Mesendoderm (in vitro differentiated cells): ENCODE data around the gene HBD.

Experiments
- DNase-seq: peaks from one replicate; pipeline ENCODE4 v3.0.0; 2013
- H2AK5ac ChIP-seq: 2 replicates; pipeline ENCODE4 v1.6.1; 2013; ENCODE audit warnings: low read length, inconsistent platforms
- H2BK120ac ChIP-seq: 2 replicates; pipeline ENCODE4 v1.6.1; 2013; ENCODE audit warnings: low read depth, mild to moderate bottlenecking, low read length, moderate library complexity, mixed read lengths
- H2BK15ac ChIP-seq: replicated peaks from 2 replicates; pipeline ENCODE4 v1.6.1; 2013; ENCODE audit warnings: low read depth, mild to moderate bottlenecking, moderate library complexity
- H2BK5ac ChIP-seq: 2 replicates; pipeline ENCODE4 v1.6.1; 2013; ENCODE audit warnings: low read length, inconsistent platforms
- H3K18ac ChIP-seq: 2 replicates; pipeline ENCODE4 v1.6.1; 2013; ENCODE audit warnings: mild to moderate bottlenecking, low read length, mixed read lengths
- H3K23ac ChIP-seq: one replicate; pipeline ENCODE4 v1.6.1; 2013; ENCODE audit warnings: low read length
- H3K27ac ChIP-seq: 2 replicates; pipeline ENCODE4 v1.5.1; 2013; ENCODE audit warnings: low read depth, mild to moderate bottlenecking, inconsistent platforms, low read length, moderate library complexity
- H3K27me3 ChIP-seq: 2 replicates; pipeline ENCODE4 v1.6.1; 2013; ENCODE audit warnings: low read length, control low read depth, mild to moderate bottlenecking, inconsistent platforms; ENCODE audit not compliant: insufficient read depth, poor library complexity
- H3K36me3 ChIP-seq: 2 replicates; pipeline ENCODE4 v1.6.1; 2013; ENCODE audit warnings: low read length, inconsistent platforms; ENCODE audit not compliant: control insufficient read depth, insufficient read depth
- H3K4ac ChIP-seq: one replicate; pipeline ENCODE4 v1.6.1; 2013; ENCODE audit warnings: low read depth, mild to moderate bottlenecking, low read length, moderate library complexity
- H3K4me1 ChIP-seq: 2 replicates; pipeline ENCODE4 v1.6.1; 2013; ENCODE audit warnings: low read depth, low read length, inconsistent platforms; ENCODE audit not compliant: control insufficient read depth
- H3K4me2 ChIP-seq: 2 replicates; pipeline ENCODE4 v1.6.1; 2013; ENCODE audit warnings: low read length
- H3K4me3 ChIP-seq: 2 replicates; pipeline ENCODE4 v1.5.1; 2013; ENCODE audit warnings: mild to moderate bottlenecking, low read length
- H3K56ac ChIP-seq: one replicate; pipeline ENCODE4 v1.6.1; 2013; ENCODE audit warnings: low read length
- H3K79me1 ChIP-seq: 2 replicates; pipeline ENCODE4 v1.6.1; 2013; ENCODE audit warnings: low read length, inconsistent platforms
- H3K79me2 ChIP-seq: 2 replicates; pipeline ENCODE4 v1.6.1; 2013; ENCODE audit warnings: mild to moderate bottlenecking, low read length; ENCODE audit not compliant: control insufficient read depth, insufficient read depth
- H3K9ac ChIP-seq: 2 replicates; pipeline ENCODE4 v1.6.1; 2013; ENCODE audit warnings: low read length, inconsistent platforms
- H4K5ac ChIP-seq: one replicate; pipeline ENCODE4 v1.6.1; 2013; ENCODE audit warnings: low read length
- H4K8ac ChIP-seq: one replicate; pipeline ENCODE4 v1.6.1; 2013; ENCODE audit warnings: low read depth, mild to moderate bottlenecking, control low read depth, low read length, moderate library complexity
- WGBS: extraction: QIAGEN DNeasy Blood & Tissue Kit; methylation state at CpG from one replicate; pipeline ENCODE4 v1.1.7; 2013; ENCODE audit warnings: low lambda C conversion rate, missing lambda C conversion rate; ENCODE audit not compliant: insufficient coverage; ENCODE audit errors: extremely low coverage; 5-methylcytosine and 5-hydroxymethylcytosine counted together

The HBD gene

GRCh38 chr11:5242933-5243815, 8.9 kb upstream of the HBD start:
- Histone ChIP-seq H4K5ac (no peak overlapping the region), H3K36me3 (no peaks in the 10 kb centered on the region), H3K79me1 (no peaks in the 10 kb centered on the region), H3K27me3 (no peaks in the 10 kb centered on the region), H3K4me3 (no peak overlapping the region), H2AK5ac (no peak overlapping the region), H3K4ac (no peak overlapping the region), H3K27ac (no peak overlapping the region), H2BK120ac (no peak overlapping the region), H3K18ac (no peak overlapping the region), H3K9ac (no peak overlapping the region), H2BK15ac (no peak overlapping the region), H4K8ac (no peak overlapping the region), H3K56ac (no peak overlapping the region), H3K4me1 (no peaks in the 10 kb centered on the region), H3K79me2 (no peaks in the 10 kb centered on the region), H3K4me2 (no peak overlapping the region), H2BK5ac (no peak overlapping the region), H3K23ac (no peak overlapping the region)
- no peak for DNase-seq
- WGBS: no CpG with 5 or more reads among the region's 7 CpGs

GRCh38 chr11:5242208-5242607, 7.9 kb upstream of the HBD start:
- H3K18ac ChIP-seq: no peak overlapping the region
- H3K56ac ChIP-seq: no peak overlapping the region
- H2BK5ac ChIP-seq: no peak overlapping the region
- DNase-seq: no peak
- no peaks in the 10 kb centered on the region for H3K79me1 ChIP-seq
- WGBS: no CpG with 5 or more reads among the region's 2 CpGs
- no peak overlapping the region for H3K4me3 ChIP-seq
- no peak overlapping the region for H4K5ac ChIP-seq
- H3K23ac ChIP-seq: no peak overlapping the region
- H3K4me1 ChIP-seq: no peaks in the 10 kb centered on the region
- no peak overlapping the region for H3K4me2 ChIP-seq
- no peak overlapping the region for H2BK15ac ChIP-seq
- no peak overlapping the region for H2AK5ac ChIP-seq
- H3K27me3 ChIP-seq: no peaks in the 10 kb centered on the region
- H3K27ac ChIP-seq: no peak overlapping the region
- H2BK120ac ChIP-seq: no peak overlapping the region
- H3K4ac ChIP-seq: no peak overlapping the region
- no peaks in the 10 kb centered on the region for H3K79me2 ChIP-seq
- H4K8ac ChIP-seq: no peak overlapping the region
- no peaks in the 10 kb centered on the region for H3K36me3 ChIP-seq
- no peak overlapping the region for H3K9ac ChIP-seq

GRCh38 chr11:5241458-5241857, 7.2 kb upstream of the HBD start:
- H3K56ac ChIP-seq: no peak overlapping the region
- H3K79me2 ChIP-seq: no peaks in the 10 kb centered on the region
- no peaks in the 10 kb centered on the region for H3K4me1 ChIP-seq
- H3K36me3 ChIP-seq: no peaks in the 10 kb centered on the region
- H3K23ac ChIP-seq: no peak overlapping the region
- no peak overlapping the region for H3K18ac ChIP-seq
- no peak overlapping the region for H3K4me2 ChIP-seq
- no peak overlapping the region for H2AK5ac ChIP-seq
- no peak overlapping the region for H3K27ac ChIP-seq
- WGBS: no CpG with 5 or more reads among the region's 3 CpGs
- no peak overlapping the region for H2BK120ac ChIP-seq
- H3K79me1 ChIP-seq: no peaks in the 10 kb centered on the region
- H4K5ac ChIP-seq: no peak overlapping the region
- no peaks in the 10 kb centered on the region for H3K27me3 ChIP-seq
- no peak overlapping the region for H2BK5ac ChIP-seq
- no peak overlapping the region for H3K4me3 ChIP-seq
- no peak overlapping the region for H2BK15ac ChIP-seq
- H3K9ac ChIP-seq: no peak overlapping the region
- DNase-seq: no peak
- H3K4ac ChIP-seq: no peak overlapping the region
- no peak overlapping the region for H4K8ac ChIP-seq

- Histone ChIP-seq H3K4me2 (no peak overlapping the region), H3K4me3 (no peak overlapping the region), H3K56ac (no peak overlapping the region), H2BK5ac (no peak overlapping the region), H3K79me2 (no peaks in the 10 kb centered on the region), H4K5ac (no peak overlapping the region), H3K23ac (no peak overlapping the region), H3K27ac (no peak overlapping the region), H4K8ac (no peak overlapping the region), H2AK5ac (no peak overlapping the region), H3K36me3 (no peaks in the 10 kb centered on the region), H3K27me3 (no peaks in the 10 kb centered on the region), H3K79me1 (no peaks in the 10 kb centered on the region), H3K9ac (no peak overlapping the region), H3K18ac (no peak overlapping the region), H3K4ac (no peak overlapping the region), H2BK15ac (no peak overlapping the region), H3K4me1 (no peaks in the 10 kb centered on the region), H2BK120ac (no peak overlapping the region)
- DNase-seq: no peak
- WGBS: no CpG with 5 or more reads among the region's 2 CpGs
Measured at GRCh38 chr11:5240458-5240857, 6.2 kb upstream of the HBD start.

- H3K27me3 ChIP-seq: no peaks in the 10 kb centered on the region
- H3K79me1 ChIP-seq: no peaks in the 10 kb centered on the region
- no peak overlapping the region for H2BK15ac ChIP-seq
- DNase-seq: no peak
- H3K18ac ChIP-seq: no peak overlapping the region
- no peak overlapping the region for H3K23ac ChIP-seq
- no peak overlapping the region for H4K5ac ChIP-seq
- H3K4ac ChIP-seq: no peak overlapping the region
- H2BK120ac ChIP-seq: no peak overlapping the region
- H3K36me3 ChIP-seq: no peaks in the 10 kb centered on the region
- no peak overlapping the region for H2BK5ac ChIP-seq
- H3K79me2 ChIP-seq: no peaks in the 10 kb centered on the region
- no peak overlapping the region for H3K4me3 ChIP-seq
- H3K9ac ChIP-seq: no peak overlapping the region
- H3K4me1 ChIP-seq: no peaks in the 10 kb centered on the region
- H2AK5ac ChIP-seq: no peak overlapping the region
- no CpG with 5 or more reads among the region's 1 CpG for WGBS
- no peak overlapping the region for H3K27ac ChIP-seq
- H3K4me2 ChIP-seq: no peak overlapping the region
- no peak overlapping the region for H3K56ac ChIP-seq
- H4K8ac ChIP-seq: no peak overlapping the region
Measured at GRCh38 chr11:5240056-5240455, 5.8 kb upstream of the HBD start.

- no peak for DNase-seq
Measured at GRCh38 chr11:5239046-5239445, 4.8 kb upstream of the HBD start.

More at GRCh38 chr11:5239046-5239445, 4.8 kb upstream of the HBD start:
- Histone ChIP-seq H2BK120ac (no peak overlapping the region), H3K9ac (no peak overlapping the region), H2AK5ac (no peak overlapping the region), H3K4me1 (no peaks in the 10 kb centered on the region), H2BK5ac (no peak overlapping the region), H4K8ac (no peak overlapping the region), H3K4me3 (no peak overlapping the region), H3K4ac (no peak overlapping the region), H2BK15ac (no peak overlapping the region), H3K4me2 (no peak overlapping the region), H3K27me3 (no peaks in the 10 kb centered on the region), H3K36me3 (no peaks in the 10 kb centered on the region), H3K27ac (no peak overlapping the region), H3K23ac (no peak overlapping the region), H3K79me1 (no peaks in the 10 kb centered on the region), H3K56ac (no peak overlapping the region), H3K18ac (no peak overlapping the region), H4K5ac (no peak overlapping the region), H3K79me2 (no peaks in the 10 kb centered on the region)
